ENCODE results near the gene LRP1-AS. TPM values are rescaled to one million over a fixed set of nuclear protein-coding genes. Genes with fewer than 3 reads are reported as not detected.

LRP1-AS gene
- total RNA-seq, 1 experiment from 2014 or later = not detected

DNA sequence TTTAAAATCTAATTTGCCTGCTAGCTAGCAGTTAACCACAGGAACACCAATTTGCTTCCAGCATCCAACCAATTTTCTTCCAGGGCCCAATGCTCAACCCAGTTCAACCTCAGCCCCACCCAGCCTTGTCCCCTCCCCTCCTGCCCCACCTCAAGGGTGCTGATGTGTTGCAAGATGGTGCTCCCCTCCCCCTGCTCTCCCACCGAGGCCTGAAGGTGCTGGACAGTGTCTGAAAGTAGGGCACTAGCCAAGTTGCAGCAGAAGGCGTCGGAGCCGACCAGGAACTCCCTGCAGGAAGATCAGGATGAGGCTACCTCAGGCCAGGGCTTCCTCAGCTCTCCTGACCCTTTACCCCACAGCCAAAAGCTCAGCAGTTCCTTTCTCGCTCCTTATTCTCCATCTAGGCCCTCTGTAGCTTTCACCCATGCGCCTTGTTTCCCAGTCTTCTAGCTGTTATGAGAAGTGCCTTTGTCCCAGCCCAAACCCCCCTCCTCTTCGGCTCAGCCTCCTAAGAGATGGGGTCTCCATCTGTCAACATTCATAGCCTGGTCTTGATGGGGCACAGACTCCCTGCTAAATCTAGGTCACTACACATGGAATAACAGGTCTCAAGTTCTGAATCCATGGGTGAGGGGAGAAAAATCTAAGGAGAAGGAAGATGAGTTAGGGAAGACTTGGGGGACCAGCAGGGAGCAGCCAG lies 39.8 kb downstream of the LRP1-AS start:
- peaks cover 15% of the 10 kb centered on the region for H3K36me3 Mint-ChIP-seq
- ATAC-seq = no peak
- CTCF ChIA-PET = interaction anchor here (0.6 to 5.6 kb wide), 3 partner anchors 14 to 355 kb away, joined by 3 to 270 read pairs (median 14); no protein-coding TSS in a partner anchor

More for the DNA sequence above, 39.8 kb downstream of the LRP1-AS start:
- no peak overlapping the region for H3K4me3 Mint-ChIP-seq
- no peaks in the 10 kb centered on the region for H3K9me3 Mint-ChIP-seq
- DNase-seq (ENCODE audit: low spot score) = no peak
- POLR2A ChIA-PET = no interaction called here
- H3K4me1 Mint-ChIP-seq = peaks cover 32% of the 10 kb centered on the region
- H3K27ac Mint-ChIP-seq = no peak overlapping the region; the same call in 1 of the 2 replicates
- H3K27me3 Mint-ChIP-seq (ENCODE audit: low read depth) = no peaks in the 10 kb centered on the region
- TF ChIP-seq, protein P1, sequence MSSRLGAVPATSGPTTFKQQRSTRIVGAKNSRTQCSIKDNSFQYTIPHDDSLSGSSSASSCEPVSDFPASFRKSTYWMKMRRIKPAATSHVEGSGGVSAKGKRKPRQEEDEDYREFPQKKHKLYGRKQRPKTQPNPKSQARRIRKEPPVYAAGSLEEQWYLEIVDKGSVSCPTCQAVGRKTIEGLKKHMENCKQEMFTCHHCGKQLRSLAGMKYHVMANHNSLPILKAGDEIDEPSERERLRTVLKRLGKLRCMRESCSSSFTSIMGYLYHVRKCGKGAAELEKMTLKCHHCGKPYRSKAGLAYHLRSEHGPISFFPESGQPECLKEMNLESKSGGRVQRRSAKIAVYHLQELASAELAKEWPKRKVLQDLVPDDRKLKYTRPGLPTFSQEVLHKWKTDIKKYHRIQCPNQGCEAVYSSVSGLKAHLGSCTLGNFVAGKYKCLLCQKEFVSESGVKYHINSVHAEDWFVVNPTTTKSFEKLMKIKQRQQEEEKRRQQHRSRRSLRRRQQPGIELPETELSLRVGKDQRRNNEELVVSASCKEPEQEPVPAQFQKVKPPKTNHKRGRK (CRISPR knock-in tag; IDR thresholded peaks at IDR 0.05; ENCODE audit: borderline replicate concordance) = no peak
- TF ChIP-seq ELF4 (CRISPR knock-in tag; IDR thresholded peaks at IDR 0.05; ENCODE audit: low read depth) = no peak
- no peak for TF ChIP-seq ZNF671 (CRISPR knock-in tag; IDR thresholded peaks at IDR 0.05)
- TF ChIP-seq AFF4 (CRISPR knock-in tag; IDR thresholded peaks at IDR 0.05; ENCODE audit: borderline replicate concordance) = no peak
- TF ChIP-seq, protein P2, sequence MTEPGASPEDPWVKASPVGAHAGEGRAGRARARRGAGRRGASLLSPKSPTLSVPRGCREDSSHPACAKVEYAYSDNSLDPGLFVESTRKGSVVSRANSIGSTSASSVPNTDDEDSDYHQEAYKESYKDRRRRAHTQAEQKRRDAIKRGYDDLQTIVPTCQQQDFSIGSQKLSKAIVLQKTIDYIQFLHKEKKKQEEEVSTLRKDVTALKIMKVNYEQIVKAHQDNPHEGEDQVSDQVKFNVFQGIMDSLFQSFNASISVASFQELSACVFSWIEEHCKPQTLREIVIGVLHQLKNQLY (CRISPR knock-in tag; IDR thresholded peaks at IDR 0.05) = no peak
- no peak for TF ChIP-seq ATF1 (CRISPR knock-in tag; IDR thresholded peaks at IDR 0.05)
- TF ChIP-seq SMAD3 (CRISPR knock-in tag; IDR thresholded peaks at IDR 0.05; ENCODE audit: borderline replicate concordance) = no peak
- TF ChIP-seq GTF2I (CRISPR knock-in tag; conservative IDR thresholded peaks at IDR 0.05) = no peak
- no peak for TF ChIP-seq JAZF1 (CRISPR knock-in tag; IDR thresholded peaks at IDR 0.05)
- no peak for TF ChIP-seq JUN (CRISPR knock-in tag; IDR thresholded peaks at IDR 0.05)
- no peak for TF ChIP-seq ZSCAN18 (CRISPR knock-in tag; IDR thresholded peaks at IDR 0.05)
- TF ChIP-seq IRF2 (CRISPR knock-in tag; IDR thresholded peaks at IDR 0.05; ENCODE audit: borderline replicate concordance, low read depth) = no peak
- TF ChIP-seq, protein P3, sequence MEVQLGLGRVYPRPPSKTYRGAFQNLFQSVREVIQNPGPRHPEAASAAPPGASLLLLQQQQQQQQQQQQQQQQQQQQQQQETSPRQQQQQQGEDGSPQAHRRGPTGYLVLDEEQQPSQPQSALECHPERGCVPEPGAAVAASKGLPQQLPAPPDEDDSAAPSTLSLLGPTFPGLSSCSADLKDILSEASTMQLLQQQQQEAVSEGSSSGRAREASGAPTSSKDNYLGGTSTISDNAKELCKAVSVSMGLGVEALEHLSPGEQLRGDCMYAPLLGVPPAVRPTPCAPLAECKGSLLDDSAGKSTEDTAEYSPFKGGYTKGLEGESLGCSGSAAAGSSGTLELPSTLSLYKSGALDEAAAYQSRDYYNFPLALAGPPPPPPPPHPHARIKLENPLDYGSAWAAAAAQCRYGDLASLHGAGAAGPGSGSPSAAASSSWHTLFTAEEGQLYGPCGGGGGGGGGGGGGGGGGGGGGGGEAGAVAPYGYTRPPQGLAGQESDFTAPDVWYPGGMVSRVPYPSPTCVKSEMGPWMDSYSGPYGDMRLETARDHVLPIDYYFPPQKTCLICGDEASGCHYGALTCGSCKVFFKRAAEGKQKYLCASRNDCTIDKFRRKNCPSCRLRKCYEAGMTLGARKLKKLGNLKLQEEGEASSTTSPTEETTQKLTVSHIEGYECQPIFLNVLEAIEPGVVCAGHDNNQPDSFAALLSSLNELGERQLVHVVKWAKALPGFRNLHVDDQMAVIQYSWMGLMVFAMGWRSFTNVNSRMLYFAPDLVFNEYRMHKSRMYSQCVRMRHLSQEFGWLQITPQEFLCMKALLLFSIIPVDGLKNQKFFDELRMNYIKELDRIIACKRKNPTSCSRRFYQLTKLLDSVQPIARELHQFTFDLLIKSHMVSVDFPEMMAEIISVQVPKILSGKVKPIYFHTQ (CRISPR knock-in tag; IDR thresholded peaks at IDR 0.05) = no peak
- TF ChIP-seq MYBL2 (CRISPR knock-in tag; IDR thresholded peaks at IDR 0.05) = no peak
- TF ChIP-seq ZNF317 (CRISPR knock-in tag; IDR thresholded peaks at IDR 0.05; ENCODE audit: borderline replicate concordance, low read depth) = no peak
- no peak for TF ChIP-seq ESRRA (CRISPR knock-in tag; IDR thresholded peaks at IDR 0.05; ENCODE audit: borderline replicate concordance)
- no peak for TF ChIP-seq MAX (CRISPR knock-in tag; IDR thresholded peaks at IDR 0.05)

Measured in WTC11 (cell line).